Spleen (tissue), 7 donors: Measurements from ENCODE around the gene PATL1.

ENCODE experiments used
- POLR2A ChIP-seq, 3 donors: fragments of 450-650 bp; IDR thresholded peaks; one replicate each; pipeline ENCODE4 v1.5.1; 2017; ENCODE audit warnings: antibody characterized with exemption in 3 of 3, mild to moderate bottlenecking in 1 of 3
- POLR2AphosphoS5 ChIP-seq, 3 donors: sonication (generic); formaldehyde crosslinking; IDR thresholded peaks; one replicate each; pipeline ENCODE4 v1.5.1; 2017; ENCODE audit warnings: antibody characterized with exemption in 3 of 3
- TF ChIP-seq, protein P1 (sequence below), 11 experiments: fragments of 200-600 bp in 7 of 11; fragments of 450-650 bp in 4 of 11; sonication (generic) in 4 of 11; IDR thresholded peaks in 8 of 11; conservative IDR thresholded peaks in 3 of 11; 1 replicate in 7 of 11; 2 replicates in 4 of 11; pipeline versions ENCODE4 v1.4.0 to v1.8.0; 2016 to 2021; ENCODE audit warnings: antibody characterized with exemption in 11 of 11, inconsistent platforms in 4 of 11, mild to moderate bottlenecking in 1 of 11
- donor health status: DM: no; HTN: no; CAD: no; lungs with moderate emphysema.
- donor health status: DM: no; HTN: no; CAD: no.
- donor health status: DM: no; HTN: no; CAD: no.

DNA sequence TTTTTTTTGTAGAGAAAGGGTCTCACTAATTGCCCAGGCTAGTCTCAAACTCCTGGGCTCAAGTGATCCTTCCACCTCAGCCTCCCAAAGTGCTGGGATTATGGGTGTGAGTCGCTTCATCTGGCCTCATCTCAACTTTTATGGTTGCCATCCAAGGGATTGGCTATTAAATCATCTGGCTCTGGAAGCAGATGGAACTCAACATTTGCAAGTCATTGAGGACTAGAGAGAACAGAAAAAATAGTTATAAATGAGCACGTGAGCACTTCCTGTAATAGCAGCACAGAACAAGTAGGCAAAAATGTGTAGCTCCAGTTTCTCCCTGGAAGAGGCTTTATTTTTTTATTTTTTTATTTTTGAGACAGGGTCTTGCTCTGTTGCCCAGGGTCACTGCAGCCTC is 22.3 kb upstream of the PATL1 start:
- TF ChIP-seq, protein P1, sequence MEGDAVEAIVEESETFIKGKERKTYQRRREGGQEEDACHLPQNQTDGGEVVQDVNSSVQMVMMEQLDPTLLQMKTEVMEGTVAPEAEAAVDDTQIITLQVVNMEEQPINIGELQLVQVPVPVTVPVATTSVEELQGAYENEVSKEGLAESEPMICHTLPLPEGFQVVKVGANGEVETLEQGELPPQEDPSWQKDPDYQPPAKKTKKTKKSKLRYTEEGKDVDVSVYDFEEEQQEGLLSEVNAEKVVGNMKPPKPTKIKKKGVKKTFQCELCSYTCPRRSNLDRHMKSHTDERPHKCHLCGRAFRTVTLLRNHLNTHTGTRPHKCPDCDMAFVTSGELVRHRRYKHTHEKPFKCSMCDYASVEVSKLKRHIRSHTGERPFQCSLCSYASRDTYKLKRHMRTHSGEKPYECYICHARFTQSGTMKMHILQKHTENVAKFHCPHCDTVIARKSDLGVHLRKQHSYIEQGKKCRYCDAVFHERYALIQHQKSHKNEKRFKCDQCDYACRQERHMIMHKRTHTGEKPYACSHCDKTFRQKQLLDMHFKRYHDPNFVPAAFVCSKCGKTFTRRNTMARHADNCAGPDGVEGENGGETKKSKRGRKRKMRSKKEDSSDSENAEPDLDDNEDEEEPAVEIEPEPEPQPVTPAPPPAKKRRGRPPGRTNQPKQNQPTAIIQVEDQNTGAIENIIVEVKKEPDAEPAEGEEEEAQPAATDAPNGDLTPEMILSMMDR (IDR thresholded peaks at IDR 0.05 in 8 of 11, conservative IDR thresholded peaks at IDR 0.05 in 3 of 11), result no peak
- TF ChIP-seq POLR2A (IDR thresholded peaks at IDR 0.05) (no peak), POLR2AphosphoS5 (IDR thresholded peaks at IDR 0.05) (no peak)
